ENCODE measurements around the gene DBH.
"Not testable (repeated sequence)": the region's sequence is repeated elsewhere in the genome, so short reads cannot be mapped to it uniquely, and the experiment has no call there.

Gene DBH

GRCh38 chr9:133667759-133668450 is 31.7 kb downstream of the DBH start:
- no peak for DNase-seq

- no peak for DNase-seq
Measured at GRCh38 chr9:133669182-133669801, 33.1 kb downstream of the DBH start.

- DNase-seq: no peak
Measured at GRCh38 chr9:133670466-133670865, 34.3 kb downstream of the DBH start.

GRCh38 chr9:133671371-133671770 is 35.2 kb downstream of the DBH start:
- no peak for DNase-seq

GRCh38 chr9:133672503-133673257 is 36.5 kb downstream of the DBH start:
- no peak for DNase-seq

GRCh38 chr9:133673258-133673655 is 37.1 kb downstream of the DBH start:
- no peak for DNase-seq

GRCh38 chr9:133674091-133674490 is 37.9 kb downstream of the DBH start:
- no peak for DNase-seq

- DNase-seq: not testable (repeated sequence)
Measured at GRCh38 chr9:133675796-133676195, 39.6 kb downstream of the DBH start.

GRCh38 chr9:133676450-133676849 is 40.3 kb downstream of the DBH start:
- DNase-seq: no peak

GRCh38 chr9:133677126-133678010 is 41.2 kb downstream of the DBH start:
- no peak for DNase-seq

GRCh38 chr9:133679056-133679455 is 42.9 kb downstream of the DBH start:
- DNase-seq: no peak

GRCh38 chr9:133679466-133680061 is 43.4 kb downstream of the DBH start:
- DNase-seq: no peak

GRCh38 chr9:133680250-133680975 is 44.2 kb downstream of the DBH start:
- DNase-seq: no peak

GRCh38 chr9:133680976-133681657 is 45.0 kb downstream of the DBH start:
- no peak for DNase-seq

GRCh38 chr9:133681658-133682306 is 45.6 kb downstream of the DBH start:
- DNase-seq: no peak

GRCh38 chr9:133682818-133683585 is 46.8 kb downstream of the DBH start:
- DNase-seq: no peak

- no peak for DNase-seq
Measured at GRCh38 chr9:133683586-133684120, 47.5 kb downstream of the DBH start.

- DNase-seq: no peak
Measured at GRCh38 chr9:133684121-133684935, 48.2 kb downstream of the DBH start.
